K562 (cell line): ENCODE data around the gene CSNK1G2.

ENCODE experiments used
- CBX8 ChIP-seq: fragments of 200-600 bp; sonication (generic); IDR thresholded peaks from 2 replicates; pipeline ENCODE4 v1.6.1; 2012; ENCODE audit warnings: borderline replicate concordance, mixed run types, low read depth, mild to moderate bottlenecking, moderate library complexity, mixed read lengths, low read length, control low read depth, inconsistent platforms; ENCODE audit not compliant: poor library complexity, severe bottlenecking; ENCODE audit errors: extremely low read depth
- IRF2 ChIP-seq: sonication (generic); formaldehyde crosslinking; IDR thresholded peaks from 2 replicates; pipeline ENCODE4 v1.8.1; 2022; ENCODE audit warnings: mild to moderate bottlenecking, missing genetic modification reagents
- MAZ ChIP-seq, 2 experiments: fragments of 450-650 bp in 1 of 2; sonication (generic) in 1 of 2; formaldehyde crosslinking; IDR thresholded peaks in 1 of 2; conservative IDR thresholded peaks in 1 of 2; 2 replicates each; pipeline versions ENCODE4 v1.4.0 to v1.5.0; 2020; ENCODE audit warnings: mild to moderate bottlenecking in 1 of 2, missing genetic modification reagents in 1 of 2
- POLR2A ChIP-seq: fragments of 450-650 bp; conservative IDR thresholded peaks from 2 replicates; pipeline ENCODE4 v1.6.1; 2016

DNA sequence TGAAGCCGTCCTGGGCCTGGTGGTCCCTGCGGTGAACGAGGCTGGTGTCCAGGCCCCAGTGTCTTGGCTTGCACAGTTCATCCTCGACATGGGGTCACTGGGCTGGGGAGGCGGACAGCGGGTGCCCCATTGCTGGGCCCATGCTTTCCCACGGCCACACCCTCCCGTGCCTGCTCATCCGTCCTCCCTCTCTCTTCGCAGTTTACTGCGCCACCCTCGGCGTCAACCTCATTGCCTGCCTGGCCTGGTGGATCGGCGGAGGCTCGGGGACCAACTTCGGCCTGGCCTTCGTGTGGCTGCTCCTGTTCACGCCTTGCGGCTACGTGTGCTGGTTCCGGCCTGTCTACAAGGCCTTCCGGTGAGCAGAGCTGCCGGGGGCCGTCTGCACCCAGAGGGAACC, 23.0 kb upstream of the CSNK1G2 start:
- TF ChIP-seq MAZ (CRISPR knock-in tag; conservative IDR thresholded peaks at IDR 0.05 in 1 of 2, IDR thresholded peaks at IDR 0.05 in 1 of 2) (no peak), IRF2 (CRISPR knock-in tag) (no peak), CBX8 (no peak), POLR2A (no peak)
